GM12875 (cell line): ENCODE measurements around the gene ERC2.

Source experiments
- H3K4me3 ChIP-seq: one replicate; pipeline ENCODE4 v1.5.1; 2011; ENCODE audit warnings: low read depth, low read length, control low read depth
- CTCF ChIP-seq: IDR thresholded peaks from 2 replicates; pipeline ENCODE4 v1.5.1; 2011; ENCODE audit warnings: low read depth, mild to moderate bottlenecking, control low read depth, inconsistent platforms, low read length, moderate library complexity, borderline replicate concordance; ENCODE audit not compliant: insufficient read depth

The ERC2 gene

DNA sequence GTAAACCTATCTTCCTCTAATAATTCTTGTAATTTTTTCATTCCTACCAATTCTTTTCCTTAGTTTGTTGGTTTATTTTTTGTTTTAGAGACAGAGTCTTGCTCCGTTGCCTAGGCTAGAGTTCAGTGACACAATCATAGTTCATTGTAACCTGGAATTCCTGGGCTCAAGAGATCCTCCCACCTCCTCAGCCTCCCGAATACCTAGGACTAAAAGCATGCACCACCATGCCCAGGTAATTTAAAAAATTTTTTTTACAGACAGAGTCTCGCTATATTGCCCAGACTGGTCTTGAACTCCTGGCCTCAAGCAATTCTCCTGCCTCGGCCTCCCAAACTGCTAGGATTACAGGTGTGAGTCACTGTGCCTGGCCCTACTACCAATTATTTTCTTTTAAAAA, 220.2 kb downstream of the ERC2 start:
- H3K4me3 ChIP-seq: no peak overlapping the region
- no peak for TF ChIP-seq CTCF

GRCh38 chr3:56238299-56238698, 230.0 kb downstream of the ERC2 start:
- H3K4me3 ChIP-seq: no peak overlapping the region
- TF ChIP-seq CTCF: no peak

GRCh38 chr3:56233742-56234141, 234.5 kb downstream of the ERC2 start:
- no peak overlapping the region for H3K4me3 ChIP-seq
- TF ChIP-seq CTCF: no peak

DNA sequence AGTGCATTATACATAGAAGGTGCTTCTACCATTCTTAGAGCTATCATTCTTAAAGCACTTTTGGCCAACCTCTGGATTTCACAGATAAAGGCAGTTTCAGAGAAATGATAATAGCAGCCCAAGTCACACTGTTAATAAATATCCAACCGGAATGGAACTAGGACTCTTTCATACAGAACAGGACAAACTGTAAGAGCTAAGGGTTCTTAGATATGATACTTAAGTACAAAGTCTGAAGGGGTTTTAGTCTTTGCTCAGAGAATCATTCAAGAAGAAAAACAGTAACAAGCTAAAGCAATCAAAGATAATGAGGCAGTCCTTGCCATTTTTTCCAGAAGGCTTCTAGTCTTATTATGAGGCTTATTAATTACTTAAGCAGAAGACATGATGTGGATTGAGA, 239.0 kb downstream of the ERC2 start:
- TF ChIP-seq CTCF: no peak
- H3K4me3 ChIP-seq: no peak overlapping the region

GRCh38 chr3:56222866-56223265, 245.4 kb downstream of the ERC2 start:
- TF ChIP-seq CTCF: no peak
- H3K4me3 ChIP-seq: no peak overlapping the region

DNA sequence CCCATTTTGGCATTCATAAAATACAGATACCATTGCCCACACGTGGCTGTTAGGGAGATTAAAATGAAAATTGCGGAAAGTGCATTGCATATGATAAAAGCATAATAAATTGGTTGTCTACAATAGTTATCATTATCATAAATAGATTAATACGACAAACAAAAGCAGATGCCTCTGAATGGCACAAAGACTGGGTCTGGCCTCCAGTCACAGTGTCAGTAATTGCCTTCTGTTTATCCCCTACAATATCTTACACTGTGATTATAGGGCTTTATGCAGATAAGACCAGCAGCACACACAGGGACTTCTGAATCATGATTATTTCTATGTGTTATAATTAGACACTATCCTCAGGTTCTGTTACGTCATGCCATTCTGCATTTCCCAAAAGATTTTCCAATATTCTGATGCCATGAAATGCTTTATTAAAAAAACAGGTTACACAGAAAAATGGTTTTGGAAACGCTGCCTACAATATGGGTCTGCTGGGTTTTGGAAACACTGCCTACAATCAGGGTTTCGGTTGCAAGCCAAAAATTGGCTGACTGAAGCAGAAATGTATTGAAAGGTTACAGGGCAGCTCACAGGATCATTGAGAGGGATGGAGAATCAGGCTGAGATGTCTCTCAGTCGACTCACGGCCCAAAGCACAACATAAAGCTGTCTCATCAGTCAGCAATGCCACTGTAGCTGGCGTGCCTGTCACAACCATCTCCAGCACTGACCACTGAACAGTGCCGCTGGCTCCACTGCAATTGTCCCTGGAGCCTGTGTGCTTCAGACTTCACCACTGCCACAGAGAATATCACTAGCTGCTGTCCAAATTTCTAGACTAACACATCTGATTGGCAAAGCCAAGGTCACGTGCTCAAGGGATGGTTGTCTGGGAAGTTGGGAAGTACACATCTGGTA, 248.1 kb downstream of the ERC2 start:
- no peak overlapping the region for H3K4me3 ChIP-seq
- TF ChIP-seq CTCF: no peak

GRCh38 chr3:56209982-56210751, 258.1 kb downstream of the ERC2 start:
- no peak overlapping the region for H3K4me3 ChIP-seq
- no peak for TF ChIP-seq CTCF
